HFFc6 (cell line): ENCODE data around the gene ANP32E. TPM values are rescaled to one million over a fixed set of nuclear protein-coding genes. Genes with fewer than 3 reads are reported as not detected.
"Not testable (repeated sequence)": the region's sequence is repeated elsewhere in the genome, so short reads cannot be mapped to it uniquely, and the experiment has no call there.

Experiments
- DNase-seq: peaks from one replicate; pipeline ENCODE4 v3.0.0-alpha.2; 2018
- H3K27ac Mint-ChIP-seq: 2 replicates; pipeline ENCODE4 v1.8.0; 2020; ENCODE audit warnings: mild to moderate bottlenecking, mixed read lengths
- H3K27me3 Mint-ChIP-seq: 2 replicates; pipeline ENCODE4 v1.8.0; 2021; ENCODE audit warnings: mild to moderate bottlenecking, moderate library complexity, mixed read lengths; ENCODE audit not compliant: insufficient read depth
- H3K36me3 Mint-ChIP-seq: 2 replicates; pipeline ENCODE4 v1.8.0; 2021; ENCODE audit warnings: low read depth, mixed read lengths
- H3K4me1 Mint-ChIP-seq: 2 replicates; pipeline ENCODE4 v1.8.0; 2020; ENCODE audit warnings: low read depth, mixed read lengths
- H3K4me3 Mint-ChIP-seq: 2 replicates; pipeline ENCODE4 v1.8.0; 2020; ENCODE audit warnings: mild to moderate bottlenecking, moderate library complexity, mixed read lengths
- H3K9me3 Mint-ChIP-seq: 2 replicates; pipeline ENCODE4 v1.8.0; 2020; ENCODE audit warnings: mild to moderate bottlenecking, mixed read lengths
- CTCF ChIP-seq: fragments of 200-600 bp; sonication (generic); IDR thresholded peaks from 2 replicates; pipeline ENCODE4 v1.5.0; 2021; ENCODE audit warnings: antibody characterized with exemption, mild to moderate bottlenecking
- total RNA-seq, 6 experiments: library from RNA; stranded (reverse); fragmentation: NEBNext Ultra II Directional; extraction: Animal tissue kit (Norgen Biotek cat#: 25700); gene quantifications; 2 replicates in 1 of 6; 3 replicates in 5 of 6; pipeline ENCODE4 v1.2.3, GENCODE V29; 2021

The ANP32E gene
- total RNA-seq, 6 experiments from 2014 or later = 33.9 to 67.3 (median 62.4) TPM

GRCh38 chr1:150196417-150196816 is 39.5 kb downstream of the ANP32E start:
- H3K27ac Mint-ChIP-seq = no peak overlapping the region
- peaks cover 38% of the 10 kb centered on the region for H3K4me1 Mint-ChIP-seq
- H3K36me3 Mint-ChIP-seq = no peaks in the 10 kb centered on the region
- no peak for DNase-seq
- H3K4me3 Mint-ChIP-seq = no peak overlapping the region; the same call in 1 of the 2 replicates
- TF ChIP-seq CTCF = no peak
- no peaks in the 10 kb centered on the region for H3K9me3 Mint-ChIP-seq
- peaks cover 5% of the 10 kb centered on the region; the same call in 1 of the 2 replicates for H3K27me3 Mint-ChIP-seq

- peak; percentile 54 for DNase-seq
- Mint-ChIP-seq H3K36me3 (no peaks in the 10 kb centered on the region; the same call in 1 of the 2 replicates), H3K9me3 (no peaks in the 10 kb centered on the region), H3K4me1 (peaks cover 51% of the 10 kb centered on the region), H3K27ac (peak overlapping the region; percentile 72), H3K4me3 (no peak overlapping the region), H3K27me3 (peaks cover 5% of the 10 kb centered on the region)
- no peak for TF ChIP-seq CTCF
These were observed 41.4 kb downstream of the ANP32E start for GRCh38 chr1:150194381-150195031.

DNA sequence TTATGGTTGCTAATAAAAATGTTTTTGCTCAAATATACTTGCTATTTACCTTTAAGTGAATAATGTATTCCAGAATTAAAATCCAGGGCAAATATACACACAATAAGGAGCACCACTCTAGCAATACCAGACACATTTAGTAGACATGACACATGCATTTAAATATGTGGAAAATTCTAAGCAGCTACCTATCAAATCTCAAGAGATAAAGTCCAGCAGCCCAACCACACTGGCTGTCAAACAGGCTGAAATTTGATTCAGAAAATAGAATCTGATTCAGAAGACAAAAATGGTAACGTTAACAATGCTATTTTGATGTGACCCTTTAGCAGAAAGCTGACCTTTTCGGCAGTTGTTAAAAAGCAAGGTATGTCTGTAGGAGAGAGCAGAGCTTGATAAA is 43.9 kb downstream of the ANP32E start:
- H3K27ac Mint-ChIP-seq = peak overlapping the region; percentile 63
- H3K4me1 Mint-ChIP-seq = peaks cover 61% of the 10 kb centered on the region
- H3K9me3 Mint-ChIP-seq = no peaks in the 10 kb centered on the region
- TF ChIP-seq CTCF = no peak
- peaks cover 2% of the 10 kb centered on the region; the same call in 1 of the 2 replicates for H3K27me3 Mint-ChIP-seq
- peak overlapping the region; percentile 43 for H3K4me3 Mint-ChIP-seq
- H3K36me3 Mint-ChIP-seq = no peaks in the 10 kb centered on the region; the same call in 1 of the 2 replicates
- peak; percentile 72 for DNase-seq

DNA sequence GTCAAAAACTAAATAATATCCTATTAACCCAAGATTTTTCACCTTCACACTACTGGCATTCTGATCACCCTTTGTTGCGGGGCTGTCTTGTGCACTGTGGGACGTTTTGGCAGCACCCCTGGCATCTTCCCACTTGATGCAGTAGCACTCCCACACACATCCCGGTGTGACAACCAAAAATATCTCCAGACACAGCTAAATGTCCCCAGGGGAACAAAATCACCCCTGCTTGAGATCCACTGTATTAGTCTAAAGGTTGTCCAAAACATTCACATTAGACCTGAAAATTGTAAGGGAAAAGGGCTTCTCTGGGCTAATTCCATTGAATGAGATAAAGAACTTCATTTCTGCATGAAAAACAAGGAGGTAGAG is 48.4 kb downstream of the ANP32E start:
- TF ChIP-seq CTCF = peak; percentile 47
- no peak for DNase-seq
- H3K27me3 Mint-ChIP-seq = peaks cover 1% of the 10 kb centered on the region; the same call in 1 of the 2 replicates
- H3K27ac Mint-ChIP-seq = peak overlapping the region; percentile 87
- H3K36me3 Mint-ChIP-seq = no peaks in the 10 kb centered on the region; the same call in 1 of the 2 replicates
- peak overlapping the region; percentile 69 for H3K4me3 Mint-ChIP-seq
- H3K9me3 Mint-ChIP-seq = no peaks in the 10 kb centered on the region
- peaks cover 47% of the 10 kb centered on the region for H3K4me1 Mint-ChIP-seq

- DNase-seq = peak; percentile 41
- Mint-ChIP-seq H3K27ac (peak overlapping the region; percentile 87), H3K27me3 (no peaks in the 10 kb centered on the region; the same call in 1 of the 2 replicates), H3K9me3 (no peaks in the 10 kb centered on the region), H3K4me1 (peaks cover 41% of the 10 kb centered on the region), H3K36me3 (no peaks in the 10 kb centered on the region; the same call in 1 of the 2 replicates), H3K4me3 (peak overlapping the region; percentile 69)
- TF ChIP-seq CTCF = peak; percentile 84
These were observed 48.9 kb downstream of the ANP32E start for GRCh38 chr1:150186789-150187559.

DNA sequence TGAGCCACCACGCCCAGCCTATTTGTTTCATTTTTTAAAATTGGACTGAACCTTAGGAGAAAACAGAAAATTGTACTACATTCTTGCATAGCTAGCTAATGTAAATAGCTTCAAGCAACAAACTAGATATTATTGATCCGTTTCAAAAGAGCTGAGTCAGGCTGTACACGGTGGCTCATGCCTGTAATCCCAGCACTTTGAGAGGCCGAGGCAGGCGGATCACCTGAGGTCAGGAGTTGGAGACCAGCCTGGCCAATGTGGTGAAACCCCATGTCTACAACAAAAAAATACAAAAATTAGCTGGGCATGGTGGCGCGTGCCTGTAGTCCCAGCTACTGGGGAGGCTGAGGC is 49.5 kb downstream of the ANP32E start:
- peaks cover 35% of the 10 kb centered on the region for H3K4me1 Mint-ChIP-seq
- DNase-seq, H3K9me3 Mint-ChIP-seq, H3K36me3 Mint-ChIP-seq, H3K27me3 Mint-ChIP-seq: not testable (repeated sequence)
- H3K4me3 Mint-ChIP-seq = peak overlapping the region; percentile 69; the same call in 1 of the 2 replicates
- peak overlapping the region; percentile 87 for H3K27ac Mint-ChIP-seq
